GM12878 (cell line): ENCODE results near the gene GGT5. TPM values are rescaled to one million over a fixed set of nuclear protein-coding genes. Genes with fewer than 3 reads are reported as not detected.

ENCODE experiments used
- ATAC-seq: fragments of 200-7000 bp; cut with Tn5 transposase; 3 replicates; pipeline ENCODE4 v1.9.1; 2020; ENCODE audit warnings: mild to moderate bottlenecking, moderate library complexity
- BruUV-seq: library from RNA; stranded (reverse); fragments of 400-500 nt; replicated peaks from 2 replicates; lab custom pipeline; 2021; lab: Mats Ljungman, UMichigan
- CTCF ChIA-PET: fragments of 300-600 bp; sonication (Branson Sonifier 250); formaldehyde crosslinking; extraction: SDS; loops from one replicate; lab custom pipeline; 2021; ENCODE audit warnings: inconsistent platforms; lab: Yijun Ruan, JAX
- POLR2A ChIA-PET: fragments of 350-600 bp; formaldehyde crosslinking; extraction: SDS; loops from one replicate; lab custom pipeline; 2021; ENCODE audit warnings: inconsistent platforms; lab: Charles Lee
- RAD21 ChIA-PET: fragments of 300-600 bp; sonication (Branson Sonifier 250); formaldehyde crosslinking; loops from one replicate; lab custom pipeline; 2023; ENCODE audit warnings: antibody characterized with exemption; ENCODE audit not compliant: unreplicated experiment; lab: Charles Lee
- SMC1A ChIA-PET: fragments of 300-600 bp; sonication (Branson Sonifier 250); formaldehyde crosslinking; loops from one replicate; lab custom pipeline; 2023; ENCODE audit not compliant: unreplicated experiment, uncharacterized antibody; lab: Charles Lee
- DNase-seq: peaks from one replicate; pipeline ENCODE4 v3.0.0-alpha.2; 2011; ENCODE audit warnings: low read depth, low spot score
- FAIRE-seq: peaks from 3 replicates; lab custom pipeline; 2011; peaks lifted over from hg19 to GRCh38; lab: Jason Lieb, UNC
- H2AFZ ChIP-seq: 2 replicates; pipeline ENCODE4 v1.6.0; 2011; ENCODE audit warnings: low read depth, low read length, control low read depth; ENCODE audit not compliant: control insufficient read depth
- H3K27ac ChIP-seq: 2 replicates; pipeline ENCODE4 v1.5.1; 2011; ENCODE audit warnings: control low read depth; ENCODE audit not compliant: control insufficient read depth, insufficient read depth
- H3K27me3 ChIP-seq, 2 experiments: replicated peaks in 1 of 2; 2 replicates each; pipeline versions ENCODE4 v1.6.0 to v1.6.1; 2011; ENCODE audit warnings: low read length in 1 of 2; ENCODE audit not compliant: control insufficient read depth in 2 of 2, insufficient read depth in 2 of 2
- H3K36me3 ChIP-seq, 2 experiments: 2 replicates each; pipeline ENCODE4 v1.5.1; 2011; ENCODE audit warnings: low read length in 1 of 2; ENCODE audit not compliant: control insufficient read depth in 2 of 2, insufficient read depth in 2 of 2
- H3K4me1 ChIP-seq: 2 replicates; pipeline ENCODE4 v1.6.1; 2011; ENCODE audit warnings: mild to moderate bottlenecking, low read length, moderate library complexity, mixed read lengths; ENCODE audit not compliant: control insufficient read depth, insufficient read depth
- H3K4me2 ChIP-seq: 2 replicates; pipeline ENCODE4 v1.6.0; 2011; ENCODE audit warnings: control low read depth; ENCODE audit not compliant: control insufficient read depth, insufficient read depth
- H3K4me3 ChIP-seq: fragments of 200-600 bp; sonication (generic); 2 replicates; pipeline ENCODE4 v1.5.1; 2016
- H3K79me2 ChIP-seq: 2 replicates; pipeline ENCODE4 v1.6.0; 2011; ENCODE audit warnings: low read length; ENCODE audit not compliant: control insufficient read depth, insufficient read depth
- H3K9ac ChIP-seq: 2 replicates; pipeline ENCODE4 v1.8.0; 2011; ENCODE audit warnings: low read length, control low read depth, mixed read lengths; ENCODE audit not compliant: control insufficient read depth, insufficient read depth
- H3K9me3 ChIP-seq: replicated peaks from 3 replicates; pipeline ENCODE4 v1.5.1; 2011; ENCODE audit warnings: mild to moderate bottlenecking, low read length; ENCODE audit not compliant: control insufficient read depth, insufficient read depth
- H4K20me1 ChIP-seq: 2 replicates; pipeline ENCODE4 v1.6.0; 2011; ENCODE audit not compliant: control insufficient read depth, insufficient read depth
- BMI1 ChIP-seq: fragments of 450-650 bp; IDR thresholded peaks from 2 replicates; pipeline ENCODE4 v1.6.1; 2016; ENCODE audit warnings: mild to moderate bottlenecking, moderate library complexity, borderline replicate concordance
- CBX3 ChIP-seq: fragments of 200-600 bp; sonication (generic); IDR thresholded peaks from 2 replicates; pipeline ENCODE4 v1.6.1; 2016; ENCODE audit warnings: low read depth, borderline replicate concordance
- FOS ChIP-seq: IDR thresholded peaks from 3 replicates; pipeline ENCODE4 v1.6.1; 2011; ENCODE audit warnings: borderline replicate concordance; ENCODE audit not compliant: insufficient read length; ENCODE audit errors: extremely low read depth
- GATAD2B ChIP-seq: fragments of 450-650 bp; conservative IDR thresholded peaks from 2 replicates; pipeline ENCODE4 v1.6.1; 2017; ENCODE audit warnings: low read depth, mild to moderate bottlenecking, moderate library complexity
- HDAC2 ChIP-seq: fragments of 200-600 bp; sonication (generic); IDR thresholded peaks from 2 replicates; pipeline ENCODE4 v1.6.1; 2017
- IKZF2 ChIP-seq, 2 experiments: fragments of 450-650 bp; IDR thresholded peaks; 2 replicates each; pipeline ENCODE4 v1.6.1; 2017; ENCODE audit warnings: mild to moderate bottlenecking in 2 of 2, moderate library complexity in 2 of 2
- KLF5 ChIP-seq: fragments of 450-650 bp; IDR thresholded peaks from 2 replicates; pipeline ENCODE4 v1.6.1; 2014; ENCODE audit warnings: mild to moderate bottlenecking; ENCODE audit not compliant: partially characterized antibody
- MLLT1 ChIP-seq: fragments of 450-650 bp; IDR thresholded peaks from 2 replicates; pipeline ENCODE4 v1.6.1; 2016; ENCODE audit warnings: mild to moderate bottlenecking
- NFYB ChIP-seq: IDR thresholded peaks from 2 replicates; pipeline ENCODE4 v1.6.1; 2011; ENCODE audit warnings: low read depth, mild to moderate bottlenecking, low read length, improper control_type of control experiment, moderate library complexity; ENCODE audit not compliant: insufficient read depth
- POLR2AphosphoS5 ChIP-seq: IDR thresholded peaks from 2 replicates; pipeline ENCODE4 v1.6.1; 2011; ENCODE audit warnings: mild to moderate bottlenecking, low read length, inconsistent platforms
- SMAD1 ChIP-seq: fragments of 450-650 bp; IDR thresholded peaks from 2 replicates; pipeline ENCODE4 v1.6.1; 2018; ENCODE audit warnings: mild to moderate bottlenecking, low read depth; ENCODE audit not compliant: partially characterized antibody
- SMC3 ChIP-seq: IDR thresholded peaks from 2 replicates; pipeline ENCODE4 v1.6.1; 2011; ENCODE audit warnings: low read length, improper control_type of control experiment, borderline replicate concordance
- WGBS: methylation state at CpG from one replicate; pipeline ENCODE4 v1.1.6; 2016; ENCODE audit warnings: low lambda C conversion rate; ENCODE audit not compliant: insufficient replicate concordance, insufficient coverage; ENCODE audit errors: missing lambda C conversion rate; 5-methylcytosine and 5-hydroxymethylcytosine counted together
- in situ Hi-C: fragments of 300-500 bp; cut with MboI; formaldehyde crosslinking; loops from 9 replicates; pipeline ENCODE4 v1.14.3; 2018; ENCODE audit warnings: mixed read lengths
- intact Hi-C: fragments of 100-400 bp; cut with micrococcal nuclease; formaldehyde crosslinking; loops from one replicate; pipeline ENCODE4 v1.14.2; 2022; ENCODE audit not compliant: unreplicated experiment
- polyA plus RNA-seq, 11 experiments: library from polyadenylated mRNA; depleted of rRNA in 4 of 11; unstranded in 6 of 11; stranded (reverse) in 5 of 11; fragments of >200 nt; fragmentation: Nextera tagmentation in 4 of 11; fragmentation: Illumina TruSeq in 1 of 11; extraction: Ambion mirVana in 4 of 11; extraction: Trizol in 1 of 11; gene quantifications; 1 replicate in 1 of 11; 2 replicates in 10 of 11; pipeline versions ENCODE4 v1.2.1 to v1.2.3, GENCODE V29; 2011 to 2016; ENCODE audit warnings: inconsistent platforms in 2 of 11, missing spikeins in 2 of 11, low read depth in 1 of 11
- total RNA-seq, 4 experiments: library from RNA; depleted of rRNA in 3 of 4; stranded (reverse); fragments of >200 nt in 3 of 4; fragmentation: Illumina TruSeq in 1 of 4; extraction: Trizol in 1 of 4; gene quantifications; 2 replicates each; pipeline versions ENCODE4 v1.2.1 to v1.2.3, GENCODE V29; 2013 to 2021

The GGT5 gene
- total and polyA plus RNA-seq, 10 of the 15 experiments (the other 5 are each of a cell fraction or from before 2014, with no cell fraction given): 0.34 TPM; not detected in 9

- CTCF ChIA-PET: interaction anchor here (0.7 to 3.7 kb wide), 2 partner anchors 9 to 76 kb away, joined by 3 to 21 read pairs; no protein-coding TSS in a partner anchor
- H3K36me3 ChIP-seq: no peaks in the 10 kb centered on the region
- H3K4me3 ChIP-seq: no peak overlapping the region
- in situ Hi-C loops: no loop called here
- H3K4me2 ChIP-seq: no peak overlapping the region
- no TSS peak for BruUV-seq
- TF ChIP-seq SMAD1 (no peak), BMI1 (no peak), SMC3 (no peak), FOS (no peak), NFYB (no peak), POLR2AphosphoS5 (no peak), HDAC2 (no peak), MLLT1 (no peak), CBX3 (no peak), IKZF2 (IDR thresholded peaks at IDR 0.05) (no peak), KLF5 (no peak), GATAD2B (no peak)
- TF ChIP-seq, all 136 proteins: peak for 0
- no peaks in the 10 kb centered on the region for H3K27me3 ChIP-seq
- no peaks in the 10 kb centered on the region for H3K9me3 ChIP-seq
- no peaks in the 10 kb centered on the region for H3K79me2 ChIP-seq
- 70% methylated on average over 13 of the region's 13 CpGs for WGBS
- intact Hi-C loops: no loop called here
- ChIA-PET RAD21 (no interaction called here), POLR2A (no interaction called here), SMC1A (no interaction called here)
- H4K20me1 ChIP-seq: no peaks in the 10 kb centered on the region
- no peak overlapping the region for H2AFZ ChIP-seq
- H3K27ac ChIP-seq: no peak overlapping the region
- no peaks in the 10 kb centered on the region for H3K4me1 ChIP-seq
- no peak overlapping the region for H3K9ac ChIP-seq
- DNase-seq (no peak), FAIRE-seq (no peak), ATAC-seq (no peak)
These were observed 11.6 kb downstream of the GGT5 start for GRCh38 chr22:24233235-24233634.
